Naive B cell (primary cell): ENCODE results near the gene UGT2B7. TPM values are rescaled to one million over a fixed set of nuclear protein-coding genes. Genes with fewer than 3 reads are reported as not detected.
"Not testable (repeated sequence)": the region's sequence is repeated elsewhere in the genome, so short reads cannot be mapped to it uniquely, and the experiment has no call there.

Experiments
- ATAC-seq, 2 donors: fragments of 150-1000 bp; cut with Tn5 transposase; 2 replicates each; pipeline ENCODE4 v1.10.0; 2021; ENCODE audit warnings: low read depth in 2 of 2, mild to moderate bottlenecking in 2 of 2, moderate library complexity in 2 of 2
- DNase-seq: peaks from one replicate; pipeline ENCODE4 v3.0.0; 2022
- H3K27ac Mint-ChIP-seq, 6 donors: one replicate each; pipeline ENCODE4 v1.8.0; 2020 to 2022; ENCODE audit warnings: mild to moderate bottlenecking in 6 of 6, mixed read lengths in 6 of 6, moderate library complexity in 5 of 6, inconsistent platforms in 2 of 6
- H3K27me3 Mint-ChIP-seq, 3 donors: one replicate each; pipeline ENCODE4 v1.8.0; 2021 to 2022; ENCODE audit warnings: mixed read lengths in 3 of 3, mild to moderate bottlenecking in 1 of 3
- H3K36me3 Mint-ChIP-seq, 2 donors: one replicate each; pipeline ENCODE4 v1.8.0; 2020 to 2022; ENCODE audit warnings: mixed read lengths in 2 of 2, inconsistent platforms in 1 of 2, mild to moderate bottlenecking in 1 of 2
- H3K4me1 Mint-ChIP-seq, 3 donors: one replicate each; pipeline ENCODE4 v1.8.0; 2020 to 2022; ENCODE audit warnings: mixed read lengths in 3 of 3, inconsistent platforms in 1 of 3, mild to moderate bottlenecking in 1 of 3, moderate library complexity in 1 of 3
- H3K4me3 Mint-ChIP-seq, 8 donors: one replicate each; pipeline ENCODE4 v1.8.0; 2020 to 2022; ENCODE audit warnings: mild to moderate bottlenecking in 8 of 8, mixed read lengths in 8 of 8, moderate library complexity in 8 of 8, inconsistent platforms in 2 of 8
- H3K9me3 Mint-ChIP-seq, 7 donors: one replicate each; pipeline ENCODE4 v1.8.0; 2020 to 2022; ENCODE audit warnings: mixed read lengths in 7 of 7, mild to moderate bottlenecking in 5 of 7, inconsistent platforms in 2 of 7, moderate library complexity in 1 of 7
- polyA plus RNA-seq, 6 donors: library from polyadenylated mRNA; unstranded; fragments of 300-500 nt; fragmentation: Illumina TruSeq; gene quantifications; one replicate each; pipeline ENCODE4 v1.2.3, GENCODE V29; 2021; ENCODE audit warnings: low read depth in 6 of 6

Gene UGT2B7
- polyA plus RNA-seq, 6 donors from 2014 or later: not detected

DNA sequence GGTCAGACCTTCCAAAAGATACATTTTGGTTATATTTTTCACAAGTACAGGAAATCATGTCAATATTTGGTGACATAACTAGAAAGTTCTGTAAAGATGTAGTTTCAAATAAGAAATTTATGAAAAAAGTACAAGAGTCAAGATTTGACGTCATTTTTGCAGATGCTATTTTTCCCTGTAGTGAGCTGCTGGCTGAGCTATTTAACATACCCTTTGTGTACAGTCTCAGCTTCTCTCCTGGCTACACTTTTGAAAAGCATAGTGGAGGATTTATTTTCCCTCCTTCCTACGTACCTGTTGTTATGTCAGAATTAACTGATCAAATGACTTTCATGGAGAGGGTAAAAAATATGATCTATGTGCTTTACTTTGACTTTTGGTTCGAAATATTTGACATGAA lies 536 bp downstream of the UGT2B7 start:
- Mint-ChIP-seq H3K9me3 (peaks cover 0 to 2% (median 0%) of the 10 kb centered on the region in 7 donors), H3K27ac (no peak overlapping the region), H3K27me3 (no peaks in the 10 kb centered on the region), H3K4me1 (no peaks in the 10 kb centered on the region), H3K4me3 (no peak overlapping the region), H3K36me3 (no peaks in the 10 kb centered on the region)
- DNase-seq (no peak), ATAC-seq (no peak)

DNA sequence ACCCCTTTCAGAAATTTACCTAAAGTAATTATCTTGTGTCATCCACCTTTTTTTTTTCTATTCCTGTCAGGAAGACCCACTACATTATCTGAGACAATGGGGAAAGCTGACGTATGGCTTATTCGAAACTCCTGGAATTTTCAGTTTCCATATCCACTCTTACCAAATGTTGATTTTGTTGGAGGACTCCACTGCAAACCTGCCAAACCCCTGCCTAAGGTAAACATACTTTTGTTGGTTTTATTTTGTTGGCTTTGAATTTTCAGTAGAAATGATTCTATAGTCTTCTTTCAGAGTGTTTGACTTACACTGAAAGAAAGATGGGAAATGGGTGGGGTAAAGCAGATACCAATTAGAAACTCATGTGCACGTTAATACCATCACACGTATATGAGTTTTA lies 2.2 kb downstream of the UGT2B7 start:
- Mint-ChIP-seq H3K4me3 (no peak overlapping the region), H3K27me3 (no peaks in the 10 kb centered on the region), H3K4me1 (no peaks in the 10 kb centered on the region), H3K36me3 (no peaks in the 10 kb centered on the region), H3K9me3 (peaks cover 0 to 2% (median 0%) of the 10 kb centered on the region in 7 donors), H3K27ac (no peak overlapping the region)
- no peak for ATAC-seq
- no peak for DNase-seq

GRCh38 chr4:69099910-69100309 lies 3.6 kb downstream of the UGT2B7 start:
- ATAC-seq (no peak), DNase-seq (no peak)
- Mint-ChIP-seq H3K4me1 (no peaks in the 10 kb centered on the region), H3K36me3 (no peaks in the 10 kb centered on the region), H3K27me3 (no peaks in the 10 kb centered on the region), H3K4me3 (no peak overlapping the region), H3K27ac (no peak overlapping the region), H3K9me3 (peaks cover 0 to 2% (median 0%) of the 10 kb centered on the region in 7 donors)

DNA sequence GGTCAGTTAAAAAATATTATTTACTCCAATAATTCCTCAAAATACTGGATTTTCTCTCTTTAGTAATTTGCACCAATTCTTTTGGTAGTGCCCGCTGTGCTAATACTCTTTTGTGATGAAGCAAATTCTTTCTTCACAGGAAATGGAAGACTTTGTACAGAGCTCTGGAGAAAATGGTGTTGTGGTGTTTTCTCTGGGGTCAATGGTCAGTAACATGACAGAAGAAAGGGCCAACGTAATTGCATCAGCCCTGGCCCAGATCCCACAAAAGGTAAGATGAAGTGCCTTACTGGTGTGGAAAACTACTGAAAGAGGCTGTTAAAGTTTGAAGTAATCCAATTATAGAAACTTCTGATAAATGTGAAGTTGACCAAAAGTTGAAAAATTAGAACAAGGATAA lies 6.4 kb downstream of the UGT2B7 start:
- not testable (repeated sequence) for H3K4me3 Mint-ChIP-seq, ATAC-seq, H3K27ac Mint-ChIP-seq, H3K27me3 Mint-ChIP-seq, H3K4me1 Mint-ChIP-seq, H3K9me3 Mint-ChIP-seq, DNase-seq, H3K36me3 Mint-ChIP-seq

- no peak overlapping the region for H3K4me3 Mint-ChIP-seq
- H3K27me3 Mint-ChIP-seq: no peaks in the 10 kb centered on the region
- no peaks in the 10 kb centered on the region for H3K36me3 Mint-ChIP-seq
- no peak overlapping the region for H3K27ac Mint-ChIP-seq
- no peak for ATAC-seq
- no peaks in the 10 kb centered on the region for H3K4me1 Mint-ChIP-seq
- DNase-seq: no peak
- peaks cover 0 to 6% (median 0%) of the 10 kb centered on the region in 7 donors for H3K9me3 Mint-ChIP-seq
Observed at GRCh38 chr4:69104719-69105275, 8.5 kb downstream of the UGT2B7 start.

DNA sequence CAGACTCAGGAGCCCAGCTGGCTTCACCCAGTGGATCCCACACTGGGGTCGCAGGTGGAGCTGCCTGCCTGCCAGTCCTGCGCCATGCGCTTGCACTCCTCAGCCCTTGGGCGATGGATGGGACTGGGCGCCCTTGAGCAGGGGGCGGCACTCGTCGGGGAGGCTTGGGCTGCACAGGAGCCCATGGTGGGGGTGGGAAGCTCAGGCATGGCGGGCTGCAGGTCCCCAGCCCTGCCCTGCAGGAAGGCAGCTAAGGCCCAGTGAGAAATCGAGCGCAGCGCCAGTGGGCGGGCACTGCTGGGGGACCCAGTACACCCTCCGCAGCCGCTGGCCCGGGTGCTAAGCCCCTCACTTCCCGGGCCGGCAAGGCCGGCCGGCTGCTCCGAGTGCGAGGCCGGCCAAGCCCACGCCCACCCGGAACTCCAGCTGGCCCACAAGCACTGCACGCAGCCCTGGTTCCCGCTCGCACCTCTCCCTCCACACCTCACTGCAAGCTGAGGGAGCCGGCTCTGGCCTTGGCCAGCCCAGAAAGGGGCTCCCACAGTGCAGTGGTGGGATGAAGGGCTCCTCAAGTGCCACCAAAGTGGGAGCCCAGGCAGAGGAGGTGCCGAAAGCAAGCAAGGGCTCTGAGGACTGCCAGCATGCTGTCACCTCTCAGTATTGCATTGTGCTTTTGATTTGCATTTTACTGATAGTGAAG lies 19.0 kb downstream of the UGT2B7 start:
- not testable (repeated sequence) for DNase-seq, H3K9me3 Mint-ChIP-seq, H3K4me3 Mint-ChIP-seq, H3K27me3 Mint-ChIP-seq, ATAC-seq, H3K27ac Mint-ChIP-seq, H3K36me3 Mint-ChIP-seq, H3K4me1 Mint-ChIP-seq

DNA sequence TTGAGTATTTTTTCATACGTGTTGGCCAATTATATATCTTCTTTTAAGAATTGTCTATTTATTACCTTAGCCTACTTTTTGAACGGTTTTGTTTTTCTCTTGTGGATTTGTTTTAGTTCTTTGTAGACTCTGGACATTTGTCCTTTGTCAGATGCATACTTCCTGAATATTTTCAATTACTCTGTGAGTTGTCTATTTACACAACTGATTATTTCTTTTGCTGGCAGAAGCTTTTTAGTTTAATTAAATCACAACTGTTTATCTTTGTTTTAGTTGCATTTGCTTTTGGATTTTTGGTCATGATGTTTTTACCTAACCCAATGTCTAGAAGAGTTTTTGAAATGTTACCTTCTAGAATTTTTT lies 19.6 kb downstream of the UGT2B7 start:
- Mint-ChIP-seq H3K36me3 (no peaks in the 10 kb centered on the region), H3K4me3 (no peak overlapping the region), H3K27ac (no peak overlapping the region), H3K4me1 (no peaks in the 10 kb centered on the region), H3K9me3 (peaks cover 0 to 6% (median 0%) of the 10 kb centered on the region in 7 donors), H3K27me3 (no peaks in the 10 kb centered on the region)
- no peak for ATAC-seq
- DNase-seq: no peak

GRCh38 chr4:69116645-69117321 lies 20.5 kb downstream of the UGT2B7 start:
- H3K36me3 Mint-ChIP-seq: no peaks in the 10 kb centered on the region
- H3K9me3 Mint-ChIP-seq: peaks cover 0 to 6% (median 2%) of the 10 kb centered on the region in 7 donors
- ATAC-seq (no peak), DNase-seq (no peak)
- H3K27me3 Mint-ChIP-seq: no peaks in the 10 kb centered on the region
- H3K4me1 Mint-ChIP-seq: no peaks in the 10 kb centered on the region
- H3K27ac Mint-ChIP-seq: no peak overlapping the region
- no peak overlapping the region for H3K4me3 Mint-ChIP-seq

DNA sequence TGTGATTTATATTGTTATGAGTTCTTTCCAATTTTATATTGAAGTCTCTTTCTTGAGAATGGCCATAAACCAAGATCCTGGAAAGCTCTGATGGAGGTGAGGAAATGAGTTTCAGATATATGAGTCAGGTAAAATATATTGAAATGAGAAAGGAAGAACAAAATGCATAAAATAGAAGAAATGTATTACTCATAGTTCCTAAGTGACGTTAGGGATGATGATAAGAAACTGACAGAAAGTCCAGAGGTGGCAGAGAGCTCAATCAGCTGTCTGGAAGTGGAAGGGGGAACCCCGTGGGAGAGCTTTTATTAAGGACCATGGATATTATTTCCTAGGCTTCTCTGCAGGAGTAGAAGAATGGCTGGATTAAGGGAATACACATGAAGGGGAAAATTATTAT lies 24.6 kb downstream of the UGT2B7 start:
- no peaks in the 10 kb centered on the region for H3K4me1 Mint-ChIP-seq
- no peaks in the 10 kb centered on the region for H3K27me3 Mint-ChIP-seq
- ATAC-seq (no peak), DNase-seq (no peak)
- peak overlapping the region in 1 of 8 donors; percentile 16 for H3K4me3 Mint-ChIP-seq
- H3K36me3 Mint-ChIP-seq: no peaks in the 10 kb centered on the region
- H3K9me3 Mint-ChIP-seq: peaks cover 0 to 6% (median 0%) of the 10 kb centered on the region in 7 donors
- no peak overlapping the region for H3K27ac Mint-ChIP-seq

- no peak overlapping the region for H3K4me3 Mint-ChIP-seq
- DNase-seq: no peak
- no peak overlapping the region for H3K27ac Mint-ChIP-seq
- no peaks in the 10 kb centered on the region for H3K27me3 Mint-ChIP-seq
- no peak for ATAC-seq
- no peaks in the 10 kb centered on the region for H3K4me1 Mint-ChIP-seq
- H3K9me3 Mint-ChIP-seq: peaks cover 0 to 2% (median 0%) of the 10 kb centered on the region in 7 donors
- no peaks in the 10 kb centered on the region for H3K36me3 Mint-ChIP-seq
Observed at GRCh38 chr4:69122476-69122875, 26.2 kb downstream of the UGT2B7 start.

DNA sequence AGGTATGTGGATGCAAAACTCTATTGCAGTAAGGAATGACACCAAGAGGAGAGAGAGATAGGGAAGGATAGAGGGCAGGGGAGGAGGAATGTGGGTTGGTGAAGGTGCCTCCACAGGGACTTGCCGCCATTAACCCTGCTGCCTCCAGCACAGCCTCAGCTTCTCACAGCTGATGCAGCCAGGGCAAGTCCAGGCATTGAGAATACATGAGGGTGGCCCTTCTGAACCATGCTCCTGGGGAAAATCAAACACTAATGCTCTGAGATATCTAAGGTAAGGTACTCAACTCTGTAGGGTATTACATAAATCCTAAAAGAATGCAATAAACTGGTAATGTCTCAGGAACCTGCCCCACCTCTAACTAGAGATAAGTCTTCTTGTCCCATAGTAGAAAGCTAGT lies 28.7 kb downstream of the UGT2B7 start:
- Mint-ChIP-seq H3K27me3 (no peaks in the 10 kb centered on the region), H3K9me3 (peaks cover 0 to 6% (median 0%) of the 10 kb centered on the region in 7 donors), H3K4me1 (no peaks in the 10 kb centered on the region), H3K27ac (no peak overlapping the region), H3K36me3 (no peaks in the 10 kb centered on the region), H3K4me3 (no peak overlapping the region)
- DNase-seq (no peak), ATAC-seq (no peak)

- ATAC-seq (no peak), DNase-seq (no peak)
- no peak overlapping the region for H3K27ac Mint-ChIP-seq
- peaks cover 0 to 6% (median 0%) of the 10 kb centered on the region in 7 donors for H3K9me3 Mint-ChIP-seq
- H3K4me3 Mint-ChIP-seq: no peak overlapping the region
- H3K27me3 Mint-ChIP-seq: no peaks in the 10 kb centered on the region
- no peaks in the 10 kb centered on the region for H3K4me1 Mint-ChIP-seq
- H3K36me3 Mint-ChIP-seq: no peaks in the 10 kb centered on the region
Observed at GRCh38 chr4:69126024-69126423, 29.8 kb downstream of the UGT2B7 start.

DNA sequence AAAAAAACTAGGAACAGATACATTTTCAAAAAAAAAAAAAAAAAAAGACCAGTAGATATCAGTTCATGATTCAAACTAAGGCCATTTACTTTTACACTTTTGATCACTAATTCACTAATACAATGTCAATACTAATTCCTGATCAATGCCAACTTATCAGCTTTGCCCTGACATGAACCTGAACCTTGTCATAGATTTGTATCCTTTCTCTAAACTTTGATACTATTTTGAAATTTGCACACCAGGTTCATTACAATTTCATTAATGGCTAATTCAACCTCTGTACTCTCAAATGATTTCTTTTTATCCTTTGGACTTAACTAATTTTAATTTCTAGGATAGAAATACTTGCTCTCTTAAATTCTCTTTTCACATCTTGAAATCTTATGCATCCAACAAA lies 37.7 kb downstream of the UGT2B7 start:
- Mint-ChIP-seq H3K9me3 (peaks cover 0 to 1% (median 0%) of the 10 kb centered on the region in 7 donors), H3K4me3 (no peak overlapping the region), H3K27me3 (no peaks in the 10 kb centered on the region), H3K36me3 (no peaks in the 10 kb centered on the region), H3K4me1 (no peaks in the 10 kb centered on the region), H3K27ac (no peak overlapping the region)
- ATAC-seq (no peak), DNase-seq (no peak)

DNA sequence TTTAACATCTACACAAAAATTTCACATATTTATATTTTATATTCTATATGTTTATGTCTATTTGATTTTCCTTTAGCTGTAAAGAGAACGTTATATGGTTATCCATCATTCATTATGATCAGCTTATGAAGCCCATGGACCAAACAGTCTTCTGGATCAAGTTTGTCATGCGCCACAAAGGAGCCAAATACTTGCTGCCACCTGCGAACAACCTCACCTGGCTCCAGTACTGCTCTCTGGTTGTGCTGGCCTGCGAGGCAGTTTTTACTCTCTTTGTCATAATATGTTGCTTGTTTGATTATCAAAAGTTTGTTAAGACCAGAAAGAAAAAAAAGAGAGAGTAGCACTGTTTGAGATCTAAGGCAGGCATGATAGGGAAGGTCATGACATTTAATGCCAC lies 38.2 kb downstream of the UGT2B7 start:
- H3K36me3 Mint-ChIP-seq: no peaks in the 10 kb centered on the region
- DNase-seq (no peak), ATAC-seq (no peak)
- no peaks in the 10 kb centered on the region for H3K27me3 Mint-ChIP-seq
- no peak overlapping the region for H3K4me3 Mint-ChIP-seq
- H3K27ac Mint-ChIP-seq: no peak overlapping the region
- H3K4me1 Mint-ChIP-seq: no peaks in the 10 kb centered on the region
- no peaks in the 10 kb centered on the region for H3K9me3 Mint-ChIP-seq
